IMR-90 (cell line): Measurements from ENCODE around the gene ANKRD13B. TPM values are rescaled to one million over a fixed set of nuclear protein-coding genes. Genes with fewer than 3 reads are reported as not detected.

Source experiments
- ATAC-seq: fragments of 200-7000 bp; cut with Tn5 transposase; 2 replicates; pipeline ENCODE4 v1.9.1; 2020; ENCODE audit warnings: low read depth, mild to moderate bottlenecking, moderate library complexity
- BruUV-seq: library from RNA; stranded (reverse); fragments of 400-500 nt; replicated peaks from 2 replicates; lab custom pipeline; 2021; lab: Mats Ljungman, UMichigan
- CTCF ChIA-PET: fragments of 300-600 bp; formaldehyde crosslinking; extraction: SDS; loops from one replicate; lab custom pipeline; 2021; ENCODE audit warnings: antibody characterized with exemption; lab: Yijun Ruan, JAX
- POLR2A ChIA-PET: fragments of 300-600 bp; sonication (Branson Sonifier 250); formaldehyde crosslinking; loops from one replicate; lab custom pipeline; 2022; ENCODE audit warnings: antibody characterized with exemption; ENCODE audit not compliant: unreplicated experiment; lab: Charles Lee
- DNase-seq: peaks from one replicate; pipeline ENCODE4 v3.0.0; 2013
- H2AFZ ChIP-seq: replicated peaks from 2 replicates; pipeline ENCODE3; 2013; ENCODE audit warnings: low read length, mild to moderate bottlenecking; ENCODE audit not compliant: poor library complexity
- H2AK5ac ChIP-seq: 2 replicates; pipeline ENCODE4 v1.6.1; 2013; ENCODE audit warnings: low read depth, low read length, inconsistent platforms
- H2AK9ac ChIP-seq: replicated peaks from 2 replicates; pipeline ENCODE3; 2013; ENCODE audit warnings: mild to moderate bottlenecking, low read depth, low read length, moderate library complexity; ENCODE audit not compliant: poor library complexity
- H2BK120ac ChIP-seq: 2 replicates; pipeline ENCODE4 v1.6.1; 2013; ENCODE audit warnings: low read depth, low read length, inconsistent platforms
- H2BK15ac ChIP-seq: 3 replicates; pipeline ENCODE4 v1.6.1; 2013; ENCODE audit warnings: low read depth, low read length, inconsistent platforms
- H2BK20ac ChIP-seq: 2 replicates; pipeline ENCODE4 v1.6.1; 2013; ENCODE audit warnings: low read depth, mild to moderate bottlenecking, inconsistent platforms, low read length, moderate library complexity
- H2BK5ac ChIP-seq: 2 replicates; pipeline ENCODE4 v1.6.1; 2013; ENCODE audit warnings: mild to moderate bottlenecking, low read depth, low read length, inconsistent platforms; ENCODE audit not compliant: poor library complexity, severe bottlenecking
- H3K14ac ChIP-seq: replicated peaks from 2 replicates; pipeline ENCODE4 v1.6.1; 2013; ENCODE audit warnings: low read depth, low read length, inconsistent platforms
- H3K18ac ChIP-seq: 2 replicates; pipeline ENCODE4 v1.6.1; 2013; ENCODE audit warnings: low read depth, low read length, control low read depth
- H3K23ac ChIP-seq: 2 replicates; pipeline ENCODE4 v1.6.1; 2013; ENCODE audit warnings: low read depth, low read length, inconsistent platforms
- H3K27ac ChIP-seq: 2 replicates; pipeline ENCODE4 v1.5.1; 2013; ENCODE audit warnings: mild to moderate bottlenecking, control low read depth, low read length; ENCODE audit not compliant: insufficient read depth
- H3K27me3 ChIP-seq: 2 replicates; pipeline ENCODE4 v1.6.1; 2013; ENCODE audit warnings: low read length; ENCODE audit not compliant: control insufficient read depth, insufficient read depth
- H3K36me3 ChIP-seq: 2 replicates; pipeline ENCODE4 v1.6.1; 2013; ENCODE audit warnings: low read length, mixed read lengths; ENCODE audit not compliant: control insufficient read depth, insufficient read depth
- H3K4ac ChIP-seq: 2 replicates; pipeline ENCODE4 v1.6.1; 2013; ENCODE audit warnings: low read depth, low read length, inconsistent platforms
- H3K4me1 ChIP-seq: 2 replicates; pipeline ENCODE4 v1.6.1; 2013; ENCODE audit warnings: low read length, mixed read lengths; ENCODE audit not compliant: control insufficient read depth, insufficient read depth
- H3K4me2 ChIP-seq: 2 replicates; pipeline ENCODE4 v1.6.1; 2013; ENCODE audit warnings: low read depth, mild to moderate bottlenecking, control low read depth, low read length, moderate library complexity
- H3K4me3 ChIP-seq: 2 replicates; pipeline ENCODE4 v1.5.1; 2013; ENCODE audit warnings: low read depth, mild to moderate bottlenecking, control low read depth, low read length, moderate library complexity; ENCODE audit not compliant: insufficient read depth
- H3K56ac ChIP-seq: 2 replicates; pipeline ENCODE4 v1.6.1; 2013; ENCODE audit warnings: low read length, inconsistent platforms; ENCODE audit not compliant: insufficient read depth; ENCODE audit errors: extremely low read depth
- H3K79me1 ChIP-seq, 2 experiments: 2 replicates each; pipeline ENCODE4 v1.6.1; 2013; ENCODE audit warnings: low read length in 2 of 2, inconsistent platforms in 1 of 2, low read depth in 1 of 2
- H3K9ac ChIP-seq: 2 replicates; pipeline ENCODE4 v1.6.1; 2013; ENCODE audit warnings: low read depth, low read length, control low read depth
- H3K9me1 ChIP-seq: 2 replicates; pipeline ENCODE4 v1.6.1; 2013; ENCODE audit warnings: low read length, inconsistent platforms; ENCODE audit not compliant: insufficient read depth
- H3K9me3 ChIP-seq: 2 replicates; pipeline ENCODE4 v1.6.1; 2013; ENCODE audit warnings: low read length; ENCODE audit not compliant: control insufficient read depth, insufficient read depth
- H4K20me1 ChIP-seq: 2 replicates; pipeline ENCODE4 v1.6.1; 2013; ENCODE audit warnings: low read length, inconsistent platforms; ENCODE audit not compliant: insufficient read depth
- H4K5ac ChIP-seq: 2 replicates; pipeline ENCODE4 v1.6.1; 2013; ENCODE audit warnings: mild to moderate bottlenecking, low read depth, low read length, control low read depth
- H4K8ac ChIP-seq, 2 experiments: 2 replicates each; pipeline ENCODE4 v1.6.1; 2013; ENCODE audit warnings: low read depth in 2 of 2, low read length in 2 of 2, control low read depth in 1 of 2, inconsistent platforms in 1 of 2
- H4K91ac ChIP-seq: 2 replicates; pipeline ENCODE4 v1.6.1; 2013; ENCODE audit warnings: low read depth, low read length, inconsistent platforms; ENCODE audit not compliant: insufficient read depth
- CEBPB ChIP-seq: IDR thresholded peaks from 2 replicates; pipeline ENCODE4 v1.6.1; 2012; ENCODE audit warnings: low read depth, low read length, improper control_type of control experiment
- whole genome bisulfite sequencing, 2 experiments: methylation state at CpG; one replicate each; pipeline versions ENCODE4 v1.1.5 to v1.1.7; 2013; ENCODE audit warnings: missing lambda C conversion rate in 2 of 2; ENCODE audit not compliant: insufficient read length in 1 of 2; ENCODE audit errors: extremely low coverage in 2 of 2; 5-methylcytosine and 5-hydroxymethylcytosine counted together
- dilution Hi-C: fragments of 300-500 bp; cut with HindIII; formaldehyde crosslinking; loops from one replicate; pipeline ENCODE4 v1.14.3; 2018; ENCODE audit warnings: low sequenced_read_pairs; ENCODE audit not compliant: unreplicated experiment
- in situ Hi-C: fragments of 300-500 bp; cut with MboI; formaldehyde crosslinking; loops from 3 replicates; pipeline ENCODE4 v1.14.3; 2019; ENCODE audit warnings: low sequenced_read_pairs, inconsistent platforms, mixed read lengths
- intact Hi-C: fragments of 100-400 bp; cut with micrococcal nuclease; formaldehyde crosslinking; loops from 2 replicates; pipeline ENCODE4 v1.10.0; 2022
- polyA plus RNA-seq, 3 experiments: library from polyadenylated mRNA; depleted of rRNA; stranded (reverse); fragments of >200 nt; gene quantifications; 2 replicates each; pipeline ENCODE4 v1.2.3, GENCODE V29; 2012; ENCODE audit warnings: low replicate concordance in 1 of 3
- total RNA-seq: library from RNA; depleted of rRNA; stranded (reverse); fragments of >200 nt; gene quantifications from 2 replicates; pipeline ENCODE4 v1.2.3, GENCODE V29; 2012
- TF ChIP-seq, protein P1 (sequence below): conservative IDR thresholded peaks from 2 replicates; pipeline ENCODE4 v1.5.1; 2012; ENCODE audit warnings: mild to moderate bottlenecking, low read depth, low read length, improper control_type of control experiment

Gene ANKRD13B
- total and polyA plus RNA-seq, 2 of the 4 experiments (the other 2 are of a cell fraction), result 0.90 to 4.0 TPM

GRCh38 chr17:29578626-29579485, 14.1 kb upstream of the ANKRD13B start:
- intact Hi-C loops (no loop called here), in situ Hi-C loops (no loop called here)
- POLR2A ChIA-PET, result no interaction called here

More at GRCh38 chr17:29578626-29579485, 14.1 kb upstream of the ANKRD13B start:
- Histone ChIP-seq H2AK5ac (no peak overlapping the region), H4K20me1 (peaks cover 17% of the 10 kb centered on the region), H3K18ac (no peak overlapping the region), H2BK20ac (no peak overlapping the region), H3K27ac (no peak overlapping the region), H2AK9ac (peak overlapping the region; percentile 28), H2BK15ac (no peak overlapping the region), H3K4me3 (no peak overlapping the region), H3K9me1 (peaks cover 2% of the 10 kb centered on the region), H3K36me3 (peaks cover 72% of the 10 kb centered on the region), H2BK5ac (no peak overlapping the region), H3K4me1 (no peaks in the 10 kb centered on the region; the same call in 1 of the 2 replicates), H2BK120ac (no peak overlapping the region), H3K9ac (no peak overlapping the region), H2AFZ (no peak overlapping the region), H3K23ac (no peak overlapping the region), H3K56ac (no peak overlapping the region), H3K79me1 (peaks cover 13 to 48% of the 10 kb centered on the region in 2 experiments), H3K4me2 (no peak overlapping the region), H4K8ac (no peak overlapping the region), H3K4ac (no peak overlapping the region), H4K91ac (no peak overlapping the region), H3K9me3 (no peaks in the 10 kb centered on the region), H3K14ac (no peak overlapping the region), H4K5ac (no peak overlapping the region), H3K27me3 (no peaks in the 10 kb centered on the region)
- no peak for DNase-seq
- WGBS, 2 experiments, result 90% methylated on average over 2 of the region's 14 CpGs; no CpG with 5 or more reads in 1 of the 2 experiments
- BruUV-seq, result no TSS peak
- ATAC-seq, result no peak
- dilution Hi-C loops, result no loop called here
- no peak for TF ChIP-seq CEBPB
- TF ChIP-seq, protein P1, sequence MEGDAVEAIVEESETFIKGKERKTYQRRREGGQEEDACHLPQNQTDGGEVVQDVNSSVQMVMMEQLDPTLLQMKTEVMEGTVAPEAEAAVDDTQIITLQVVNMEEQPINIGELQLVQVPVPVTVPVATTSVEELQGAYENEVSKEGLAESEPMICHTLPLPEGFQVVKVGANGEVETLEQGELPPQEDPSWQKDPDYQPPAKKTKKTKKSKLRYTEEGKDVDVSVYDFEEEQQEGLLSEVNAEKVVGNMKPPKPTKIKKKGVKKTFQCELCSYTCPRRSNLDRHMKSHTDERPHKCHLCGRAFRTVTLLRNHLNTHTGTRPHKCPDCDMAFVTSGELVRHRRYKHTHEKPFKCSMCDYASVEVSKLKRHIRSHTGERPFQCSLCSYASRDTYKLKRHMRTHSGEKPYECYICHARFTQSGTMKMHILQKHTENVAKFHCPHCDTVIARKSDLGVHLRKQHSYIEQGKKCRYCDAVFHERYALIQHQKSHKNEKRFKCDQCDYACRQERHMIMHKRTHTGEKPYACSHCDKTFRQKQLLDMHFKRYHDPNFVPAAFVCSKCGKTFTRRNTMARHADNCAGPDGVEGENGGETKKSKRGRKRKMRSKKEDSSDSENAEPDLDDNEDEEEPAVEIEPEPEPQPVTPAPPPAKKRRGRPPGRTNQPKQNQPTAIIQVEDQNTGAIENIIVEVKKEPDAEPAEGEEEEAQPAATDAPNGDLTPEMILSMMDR, result no peak
- CTCF ChIA-PET, result interaction anchor here (0.6 kb wide), 1 partner anchor 146 kb away, joined by 3 read pairs; no protein-coding TSS in a partner anchor
